Fibroblast of skin of right biceps (primary cell): ENCODE measurements around the gene NOCT.
"Not testable (repeated sequence)": the region's sequence is repeated elsewhere in the genome, so short reads cannot be mapped to it uniquely, and the experiment has no call there.

Source experiments
- DNase-seq: peaks from one replicate; pipeline ENCODE4 v3.0.0-alpha.2; 2013

Gene NOCT

GRCh38 chr4:139011225-139011950 lies 4.2 kb upstream of the NOCT start:
- DNase-seq = no peak

GRCh38 chr4:139014371-139015268 lies 961 bp upstream of the NOCT start:
- peak; percentile 97 for DNase-seq

GRCh38 chr4:139015948-139016471 lies 429 bp downstream of the NOCT start:
- peak; percentile 22 for DNase-seq

- DNase-seq = peak; percentile 52
Observed at GRCh38 chr4:139017861-139018260, 2.3 kb downstream of the NOCT start.

GRCh38 chr4:139018501-139018900 lies 2.9 kb downstream of the NOCT start:
- DNase-seq = peak; percentile 33

GRCh38 chr4:139018971-139019758 lies 3.6 kb downstream of the NOCT start:
- peak; percentile 81 for DNase-seq

GRCh38 chr4:139020384-139020783 lies 4.8 kb downstream of the NOCT start:
- DNase-seq = no peak

GRCh38 chr4:139021071-139021470 lies 5.5 kb downstream of the NOCT start:
- not testable (repeated sequence) for DNase-seq

- DNase-seq = no peak
Observed at GRCh38 chr4:139022835-139023234, 7.3 kb downstream of the NOCT start.

- no peak for DNase-seq
Observed at GRCh38 chr4:139024686-139025085, 9.1 kb downstream of the NOCT start.

GRCh38 chr4:139025841-139026240 lies 10.3 kb downstream of the NOCT start:
- DNase-seq = no peak

GRCh38 chr4:139027776-139028175 lies 12.2 kb downstream of the NOCT start:
- no peak for DNase-seq

- no peak for DNase-seq
Observed at GRCh38 chr4:139028191-139028661, 12.6 kb downstream of the NOCT start.

- DNase-seq = not testable (repeated sequence)
Observed at GRCh38 chr4:139029866-139030363, 14.3 kb downstream of the NOCT start.

- DNase-seq = peak; percentile 79
Observed at GRCh38 chr4:139030614-139031235, 15.1 kb downstream of the NOCT start.

GRCh38 chr4:139035650-139036049 lies 20.1 kb downstream of the NOCT start:
- no peak for DNase-seq

- DNase-seq = no peak
Observed at GRCh38 chr4:139036885-139037284, 21.3 kb downstream of the NOCT start.

GRCh38 chr4:139038874-139039443 lies 23.4 kb downstream of the NOCT start:
- no peak for DNase-seq

- no peak for DNase-seq
Observed at GRCh38 chr4:139042981-139043460, 27.4 kb downstream of the NOCT start.

- no peak for DNase-seq
Observed at GRCh38 chr4:139044291-139044690, 28.7 kb downstream of the NOCT start.

GRCh38 chr4:139048026-139048425 lies 32.4 kb downstream of the NOCT start:
- DNase-seq = no peak

- peak; percentile 69 for DNase-seq
Observed at GRCh38 chr4:139050446-139050845, 34.9 kb downstream of the NOCT start.
